ENCODE results near the gene HARS1. TPM values are rescaled to one million over a fixed set of nuclear protein-coding genes. Genes with fewer than 3 reads are reported as not detected.

The HARS1 gene
- total RNA-seq, 2 donors from 2014 or later, result 33.9 to 45.6 TPM

DNA sequence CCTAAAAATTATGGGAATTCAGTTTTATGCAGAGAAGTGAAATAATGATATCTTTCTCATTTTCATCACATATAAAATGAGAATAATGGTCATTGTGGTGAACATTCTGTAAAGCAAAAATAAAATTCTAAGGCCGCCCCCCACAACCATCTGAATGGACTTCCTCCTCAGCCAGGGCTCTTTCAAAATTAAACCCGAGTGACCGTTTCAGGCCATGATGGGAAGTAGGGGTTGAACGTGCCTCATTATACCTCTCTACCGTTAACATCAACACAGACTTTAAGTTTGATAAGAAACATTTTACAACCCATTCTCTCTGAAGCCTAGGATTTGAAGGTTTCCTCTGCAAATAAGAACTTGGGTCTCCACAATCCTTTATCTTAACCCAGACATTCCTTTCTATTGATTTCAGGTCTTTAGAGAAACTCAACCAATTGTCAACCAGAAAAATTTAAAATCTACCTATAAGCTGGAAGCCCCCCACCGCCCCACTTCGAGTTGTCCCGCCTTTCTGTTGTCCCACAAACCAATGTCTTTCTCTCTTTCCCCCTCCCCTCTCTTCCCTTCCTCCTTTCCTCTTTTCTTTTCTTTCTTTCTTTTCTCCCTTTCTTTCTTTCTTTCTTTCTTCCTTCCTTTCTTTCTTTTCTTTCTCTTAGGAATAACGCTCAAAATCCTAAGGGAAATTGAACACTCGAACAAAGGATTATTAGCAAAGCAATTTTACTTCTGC lies 53.6 kb downstream of the HARS1 start:
- no peaks in the 10 kb centered on the region for H3K27me3 ChIP-seq
- no peaks in the 10 kb centered on the region for H3K9me3 ChIP-seq
- no peaks in the 10 kb centered on the region for H3K36me3 ChIP-seq
- H3K27ac ChIP-seq, result no peak overlapping the region
- no peak overlapping the region for H3K4me3 ChIP-seq
- H3K4me1 ChIP-seq, result peaks cover 0 to 37% of the 10 kb centered on the region in 2 donors
- TF ChIP-seq, protein P1, sequence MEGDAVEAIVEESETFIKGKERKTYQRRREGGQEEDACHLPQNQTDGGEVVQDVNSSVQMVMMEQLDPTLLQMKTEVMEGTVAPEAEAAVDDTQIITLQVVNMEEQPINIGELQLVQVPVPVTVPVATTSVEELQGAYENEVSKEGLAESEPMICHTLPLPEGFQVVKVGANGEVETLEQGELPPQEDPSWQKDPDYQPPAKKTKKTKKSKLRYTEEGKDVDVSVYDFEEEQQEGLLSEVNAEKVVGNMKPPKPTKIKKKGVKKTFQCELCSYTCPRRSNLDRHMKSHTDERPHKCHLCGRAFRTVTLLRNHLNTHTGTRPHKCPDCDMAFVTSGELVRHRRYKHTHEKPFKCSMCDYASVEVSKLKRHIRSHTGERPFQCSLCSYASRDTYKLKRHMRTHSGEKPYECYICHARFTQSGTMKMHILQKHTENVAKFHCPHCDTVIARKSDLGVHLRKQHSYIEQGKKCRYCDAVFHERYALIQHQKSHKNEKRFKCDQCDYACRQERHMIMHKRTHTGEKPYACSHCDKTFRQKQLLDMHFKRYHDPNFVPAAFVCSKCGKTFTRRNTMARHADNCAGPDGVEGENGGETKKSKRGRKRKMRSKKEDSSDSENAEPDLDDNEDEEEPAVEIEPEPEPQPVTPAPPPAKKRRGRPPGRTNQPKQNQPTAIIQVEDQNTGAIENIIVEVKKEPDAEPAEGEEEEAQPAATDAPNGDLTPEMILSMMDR (IDR thresholded peaks at IDR 0.05), result no peak
- DNase-seq (ENCODE audit: low spot score), result no peak

GRCh38 chr5:140635291-140636257 lies 55.6 kb downstream of the HARS1 start:
- Histone ChIP-seq H3K4me1 (peaks cover 0 to 37% of the 10 kb centered on the region in 2 donors), H3K36me3 (no peaks in the 10 kb centered on the region), H3K27ac (no peak overlapping the region), H3K9me3 (no peaks in the 10 kb centered on the region), H3K4me3 (no peak overlapping the region), H3K27me3 (no peaks in the 10 kb centered on the region)
- DNase-seq (ENCODE audit: low spot score), result no peak
- TF ChIP-seq, protein P1 (IDR thresholded peaks at IDR 0.05), result no peak

GRCh38 chr5:140634103-140634502 lies 57.1 kb downstream of the HARS1 start:
- DNase-seq (ENCODE audit: low spot score), result no peak
- H3K9me3 ChIP-seq, result no peaks in the 10 kb centered on the region
- TF ChIP-seq, protein P1 (IDR thresholded peaks at IDR 0.05), result no peak
- H3K27me3 ChIP-seq, result no peaks in the 10 kb centered on the region
- peaks cover 0 to 26% of the 10 kb centered on the region in 2 donors for H3K4me1 ChIP-seq
- H3K36me3 ChIP-seq, result no peaks in the 10 kb centered on the region
- no peak overlapping the region for H3K4me3 ChIP-seq
- H3K27ac ChIP-seq, result no peak overlapping the region

GRCh38 chr5:140633501-140633900 lies 57.7 kb downstream of the HARS1 start:
- Histone ChIP-seq H3K4me3 (peak overlapping the region in 1 of 2 donors; percentile 60), H3K27me3 (no peaks in the 10 kb centered on the region), H3K9me3 (no peaks in the 10 kb centered on the region), H3K4me1 (peaks cover 0 to 21% of the 10 kb centered on the region in 2 donors), H3K27ac (peak overlapping the region; percentile 57 to 72), H3K36me3 (no peaks in the 10 kb centered on the region)
- DNase-seq (ENCODE audit: low spot score), result no peak
- TF ChIP-seq, protein P1 (IDR thresholded peaks at IDR 0.05), result no peak

DNA sequence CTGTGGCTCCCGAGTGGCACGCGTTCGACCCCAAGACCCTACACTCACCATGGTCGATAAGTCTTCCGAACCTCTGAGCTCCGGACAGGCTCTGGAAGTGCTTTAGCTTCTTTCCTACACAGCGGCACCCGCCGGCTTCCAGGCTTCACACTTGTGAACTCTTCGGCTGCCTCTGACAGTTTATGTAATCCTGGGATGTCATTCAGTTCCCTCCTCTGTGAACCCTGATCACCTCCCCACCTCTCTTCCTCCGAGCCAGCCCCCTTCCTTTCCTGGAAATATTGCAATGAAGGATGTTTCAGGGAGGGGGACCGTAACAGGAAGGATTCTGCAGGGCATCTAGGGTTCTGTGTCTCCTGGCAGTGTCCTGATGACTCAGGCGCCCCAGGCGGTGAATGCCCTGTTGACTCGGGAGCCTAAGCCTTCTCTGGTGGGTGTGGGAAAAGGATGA lies 58.1 kb downstream of the HARS1 start, which contains the start of gene CD14:
CD14 (minus strand) TSS at position 155 of the 451 bp plus-strand sequence; CDS start at position 51, 104 bp downstream.
- Histone ChIP-seq H3K36me3 (no peaks in the 10 kb centered on the region), H3K4me3 (peak within 1 kb of the TSS; percentile 40 to 60), H3K9me3 (no peaks in the 10 kb centered on the region), H3K27me3 (no peaks in the 10 kb centered on the region), H3K4me1 (peaks cover 0 to 18% of the 10 kb centered on the region in 2 donors), H3K27ac (peak within 1 kb of the TSS; percentile 57 to 72)
- TF ChIP-seq, protein P1 (IDR thresholded peaks at IDR 0.05), result no peak
- peak; percentile 77 for DNase-seq (ENCODE audit: low spot score)
